IPS-20b (cell line): Measurements from ENCODE around the gene TBC1D20.

Experiments
- H3K27ac ChIP-seq: one replicate; pipeline ENCODE4 v1.5.1; 2013; ENCODE audit warnings: low read length
- H3K27me3 ChIP-seq: 2 replicates; pipeline ENCODE4 v1.6.1; 2013; ENCODE audit warnings: mild to moderate bottlenecking, low read length, inconsistent platforms; ENCODE audit not compliant: insufficient read depth
- H3K36me3 ChIP-seq: 2 replicates; pipeline ENCODE4 v1.6.1; 2013; ENCODE audit warnings: low read depth, mild to moderate bottlenecking, inconsistent platforms, low read length, moderate library complexity; ENCODE audit not compliant: insufficient read depth
- H3K4me1 ChIP-seq: 2 replicates; pipeline ENCODE4 v1.6.1; 2013; ENCODE audit warnings: mild to moderate bottlenecking, control low read depth, inconsistent platforms, low read length, moderate library complexity; ENCODE audit not compliant: insufficient read depth
- H3K4me3 ChIP-seq: 2 replicates; pipeline ENCODE4 v1.5.1; 2013; ENCODE audit warnings: mild to moderate bottlenecking, low read length, inconsistent platforms
- H3K9ac ChIP-seq: 2 replicates; pipeline ENCODE4 v1.6.1; 2013; ENCODE audit warnings: low read depth, mild to moderate bottlenecking, inconsistent platforms, low read length, moderate library complexity
- H3K9me3 ChIP-seq: 2 replicates; pipeline ENCODE4 v1.6.1; 2013; ENCODE audit warnings: mild to moderate bottlenecking, low read depth, low read length, inconsistent platforms; ENCODE audit not compliant: insufficient read depth

TBC1D20 gene

GRCh38 chr20:433300-433975, 28.9 kb downstream of the TBC1D20 start:
- H3K4me1 ChIP-seq = peaks cover 13% of the 10 kb centered on the region
- H3K9me3 ChIP-seq = no peaks in the 10 kb centered on the region
- H3K27me3 ChIP-seq = peaks cover 33% of the 10 kb centered on the region
- H3K36me3 ChIP-seq = peaks cover 51% of the 10 kb centered on the region
- no peak overlapping the region for H3K9ac ChIP-seq
- H3K4me3 ChIP-seq = no peak overlapping the region
- no peak overlapping the region for H3K27ac ChIP-seq

GRCh38 chr20:432677-433299, 29.5 kb downstream of the TBC1D20 start:
- Histone ChIP-seq H3K9ac (no peak overlapping the region), H3K4me3 (no peak overlapping the region), H3K27ac (no peak overlapping the region), H3K36me3 (peaks cover 51% of the 10 kb centered on the region), H3K27me3 (peaks cover 33% of the 10 kb centered on the region), H3K4me1 (peaks cover 13% of the 10 kb centered on the region), H3K9me3 (no peaks in the 10 kb centered on the region)

GRCh38 chr20:432208-432607, 30.1 kb downstream of the TBC1D20 start:
- H3K9ac ChIP-seq = no peak overlapping the region
- H3K27me3 ChIP-seq = peaks cover 33% of the 10 kb centered on the region
- H3K4me3 ChIP-seq = no peak overlapping the region
- H3K9me3 ChIP-seq = no peaks in the 10 kb centered on the region
- H3K27ac ChIP-seq = no peak overlapping the region
- peaks cover 51% of the 10 kb centered on the region for H3K36me3 ChIP-seq
- peaks cover 13% of the 10 kb centered on the region for H3K4me1 ChIP-seq

GRCh38 chr20:431012-431904, 31.1 kb downstream of the TBC1D20 start:
- Histone ChIP-seq H3K27ac (no peak overlapping the region), H3K36me3 (peaks cover 49% of the 10 kb centered on the region), H3K4me3 (no peak overlapping the region), H3K9me3 (no peaks in the 10 kb centered on the region), H3K4me1 (peaks cover 13% of the 10 kb centered on the region), H3K27me3 (peaks cover 30% of the 10 kb centered on the region), H3K9ac (no peak overlapping the region)

- no peak overlapping the region for H3K4me3 ChIP-seq
- H3K9me3 ChIP-seq = no peaks in the 10 kb centered on the region
- H3K27ac ChIP-seq = no peak overlapping the region
- H3K36me3 ChIP-seq = peaks cover 46% of the 10 kb centered on the region
- H3K4me1 ChIP-seq = peaks cover 13% of the 10 kb centered on the region
- H3K9ac ChIP-seq = no peak overlapping the region
- peaks cover 21% of the 10 kb centered on the region for H3K27me3 ChIP-seq
Observed at GRCh38 chr20:430091-430999, 32.0 kb downstream of the TBC1D20 start.

GRCh38 chr20:428658-429200, 33.6 kb downstream of the TBC1D20 start:
- Histone ChIP-seq H3K36me3 (peaks cover 49% of the 10 kb centered on the region), H3K27me3 (peaks cover 12% of the 10 kb centered on the region), H3K4me3 (no peak overlapping the region), H3K9me3 (no peaks in the 10 kb centered on the region), H3K9ac (no peak overlapping the region), H3K4me1 (peaks cover 3% of the 10 kb centered on the region; the same call in 1 of the 2 replicates), H3K27ac (no peak overlapping the region)

- Histone ChIP-seq H3K4me1 (no peaks in the 10 kb centered on the region), H3K27me3 (peaks cover 6% of the 10 kb centered on the region; the same call in 1 of the 2 replicates), H3K9me3 (no peaks in the 10 kb centered on the region), H3K4me3 (no peak overlapping the region), H3K9ac (no peak overlapping the region), H3K27ac (no peak overlapping the region), H3K36me3 (peaks cover 53% of the 10 kb centered on the region)
Observed at GRCh38 chr20:427849-428657, 34.3 kb downstream of the TBC1D20 start.

- H3K36me3 ChIP-seq = peaks cover 58% of the 10 kb centered on the region
Observed at GRCh38 chr20:427401-427800, 34.9 kb downstream of the TBC1D20 start.

GRCh38 chr20:426566-426965, 35.8 kb downstream of the TBC1D20 start:
- H3K9ac ChIP-seq = no peak overlapping the region
- H3K27ac ChIP-seq = no peak overlapping the region
- H3K27me3 ChIP-seq = no peaks in the 10 kb centered on the region
- no peaks in the 10 kb centered on the region for H3K4me1 ChIP-seq
- H3K36me3 ChIP-seq = peaks cover 67% of the 10 kb centered on the region
- no peak overlapping the region for H3K4me3 ChIP-seq
- H3K9me3 ChIP-seq = no peaks in the 10 kb centered on the region

More at GRCh38 chr20:427401-427800, 34.9 kb downstream of the TBC1D20 start:
- no peak overlapping the region for H3K4me3 ChIP-seq
- no peaks in the 10 kb centered on the region for H3K9me3 ChIP-seq
- no peak overlapping the region for H3K9ac ChIP-seq
- no peaks in the 10 kb centered on the region for H3K4me1 ChIP-seq
- no peak overlapping the region for H3K27ac ChIP-seq
- no peaks in the 10 kb centered on the region for H3K27me3 ChIP-seq

GRCh38 chr20:421685-422250, 40.6 kb downstream of the TBC1D20 start:
- H3K27ac ChIP-seq = no peak overlapping the region
- no peaks in the 10 kb centered on the region for H3K27me3 ChIP-seq
- H3K9ac ChIP-seq = no peak overlapping the region
- H3K4me3 ChIP-seq = no peak overlapping the region
- H3K36me3 ChIP-seq = peaks cover 44% of the 10 kb centered on the region
- H3K4me1 ChIP-seq = no peaks in the 10 kb centered on the region
- no peaks in the 10 kb centered on the region for H3K9me3 ChIP-seq
